Natural killer cell treated with Interleukin-12 subunit alpha and Interleukin-12 subunit beta and Interleukin-15 and Interleukin-18, amount 100 ng/mL, for 72 hours (primary cell): ENCODE data around the gene MADD. TPM values are rescaled to one million over a fixed set of nuclear protein-coding genes. Genes with fewer than 3 reads are reported as not detected.
A peak's percentile ranks its signal among the peaks of the same experiment; 100 is the strongest.

Source experiments
- ATAC-seq, 2 donors: fragments of 150-1000 bp; cut with Tn5 transposase in 1 of 2; sonication (Bioruptor Pico), chemical (Tn5 transposase) in 1 of 2; 2 replicates each; pipeline ENCODE4 v1.10.0; 2021
- DNase-seq: peaks from one replicate; pipeline ENCODE4 v3.0.0; 2022; ENCODE audit warnings: low spot score
- H3K27ac Mint-ChIP-seq, 2 donors: 1 replicate in 1 of 2; 2 replicates in 1 of 2; pipeline ENCODE4 v1.8.0; 2022; ENCODE audit warnings: mixed read lengths in 2 of 2, mild to moderate bottlenecking in 1 of 2, moderate library complexity in 1 of 2
- H3K27me3 Mint-ChIP-seq, 2 donors: 1 replicate in 1 of 2; 2 replicates in 1 of 2; pipeline ENCODE4 v1.8.0; 2022; ENCODE audit warnings: mixed read lengths in 2 of 2
- H3K36me3 Mint-ChIP-seq: one replicate; pipeline ENCODE4 v1.8.0; 2022; ENCODE audit warnings: mixed read lengths
- H3K4me1 Mint-ChIP-seq, 2 donors: 1 replicate in 1 of 2; 2 replicates in 1 of 2; pipeline ENCODE4 v1.8.0; 2022; ENCODE audit warnings: low read depth in 2 of 2, mixed read lengths in 2 of 2, mild to moderate bottlenecking in 1 of 2
- H3K4me3 Mint-ChIP-seq: one replicate; pipeline ENCODE4 v1.8.0; 2022; ENCODE audit warnings: mixed read lengths
- H3K9me3 Mint-ChIP-seq: 2 replicates; pipeline ENCODE4 v1.8.0; 2022; ENCODE audit warnings: mixed read lengths
- total RNA-seq, 2 donors: library from RNA; stranded (reverse); gene quantifications; one replicate each; pipeline ENCODE4 v1.2.3, GENCODE V29; 2022

Gene MADD
- total RNA-seq, 2 donors from 2014 or later, result 94.1 to 120 TPM

- DNase-seq (no peak), ATAC-seq (no peak)
- Mint-ChIP-seq H3K4me3 (no peak overlapping the region), H3K27ac (peak overlapping the region; percentile 45 to 79), H3K4me1 (peaks cover 48 to 57% of the 10 kb centered on the region in 2 donors), H3K9me3 (no peaks in the 10 kb centered on the region), H3K36me3 (peaks cover 9% of the 10 kb centered on the region), H3K27me3 (no peaks in the 10 kb centered on the region)
These were observed 2.8 kb downstream of the MADD start for GRCh38 chr11:47272706-47273105.

- Mint-ChIP-seq H3K4me3 (no peak overlapping the region), H3K27ac (peak overlapping the region in 1 of 2 donors; percentile 39), H3K4me1 (peaks cover 35 to 44% of the 10 kb centered on the region in 2 donors), H3K36me3 (peaks cover 14% of the 10 kb centered on the region), H3K27me3 (no peaks in the 10 kb centered on the region), H3K9me3 (no peaks in the 10 kb centered on the region)
- ATAC-seq (no peak), DNase-seq (no peak)
These were observed 4.7 kb downstream of the MADD start for GRCh38 chr11:47274495-47275235.

GRCh38 chr11:47276923-47277322 is 7.0 kb downstream of the MADD start:
- peaks cover 29 to 30% of the 10 kb centered on the region in 2 donors for H3K4me1 Mint-ChIP-seq
- no peaks in the 10 kb centered on the region for H3K9me3 Mint-ChIP-seq
- no peak overlapping the region for H3K4me3 Mint-ChIP-seq
- no peak for ATAC-seq
- H3K36me3 Mint-ChIP-seq, result peaks cover 19% of the 10 kb centered on the region
- no peaks in the 10 kb centered on the region for H3K27me3 Mint-ChIP-seq
- no peak overlapping the region for H3K27ac Mint-ChIP-seq
- no peak for DNase-seq

- peaks cover 26% of the 10 kb centered on the region for H3K36me3 Mint-ChIP-seq
These were observed 8.1 kb downstream of the MADD start for GRCh38 chr11:47278058-47278457.

GRCh38 chr11:47278769-47279168 is 8.8 kb downstream of the MADD start:
- DNase-seq, result no peak
- Mint-ChIP-seq H3K27me3 (no peaks in the 10 kb centered on the region), H3K36me3 (peaks cover 27% of the 10 kb centered on the region), H3K9me3 (no peaks in the 10 kb centered on the region), H3K4me1 (peaks cover 14 to 21% of the 10 kb centered on the region in 2 donors), H3K4me3 (no peak overlapping the region), H3K27ac (no peak overlapping the region)
- no peak for ATAC-seq

More at GRCh38 chr11:47278058-47278457, 8.1 kb downstream of the MADD start:
- Mint-ChIP-seq H3K4me1 (peaks cover 19 to 21% of the 10 kb centered on the region in 2 donors), H3K27me3 (no peaks in the 10 kb centered on the region), H3K27ac (no peak overlapping the region), H3K9me3 (no peaks in the 10 kb centered on the region), H3K4me3 (no peak overlapping the region)
- DNase-seq (no peak), ATAC-seq (no peak)

- Mint-ChIP-seq H3K4me1 (peaks cover 5 to 15% of the 10 kb centered on the region in 2 donors), H3K27me3 (no peaks in the 10 kb centered on the region), H3K9me3 (no peaks in the 10 kb centered on the region), H3K4me3 (no peak overlapping the region), H3K27ac (no peak overlapping the region), H3K36me3 (peaks cover 28% of the 10 kb centered on the region)
- no peak for ATAC-seq
- no peak for DNase-seq
These were observed 10.2 kb downstream of the MADD start for GRCh38 chr11:47280099-47280498.

GRCh38 chr11:47280860-47281259 is 10.9 kb downstream of the MADD start:
- H3K36me3 Mint-ChIP-seq, result peaks cover 34% of the 10 kb centered on the region
- peaks cover 5 to 15% of the 10 kb centered on the region in 2 donors for H3K4me1 Mint-ChIP-seq
- no peak for DNase-seq
- H3K4me3 Mint-ChIP-seq, result no peak overlapping the region
- H3K27me3 Mint-ChIP-seq, result no peaks in the 10 kb centered on the region
- no peak overlapping the region for H3K27ac Mint-ChIP-seq
- H3K9me3 Mint-ChIP-seq, result no peaks in the 10 kb centered on the region
- no peak for ATAC-seq

GRCh38 chr11:47282462-47282861 is 12.5 kb downstream of the MADD start:
- ATAC-seq (no peak), DNase-seq (no peak)
- H3K4me1 Mint-ChIP-seq, result peaks cover 0 to 8% of the 10 kb centered on the region in 2 donors
- no peak overlapping the region for H3K27ac Mint-ChIP-seq
- H3K9me3 Mint-ChIP-seq, result no peaks in the 10 kb centered on the region
- no peak overlapping the region for H3K4me3 Mint-ChIP-seq
- H3K36me3 Mint-ChIP-seq, result peaks cover 35% of the 10 kb centered on the region
- no peaks in the 10 kb centered on the region for H3K27me3 Mint-ChIP-seq

- Mint-ChIP-seq H3K27me3 (no peaks in the 10 kb centered on the region), H3K27ac (no peak overlapping the region), H3K4me1 (peaks cover 0 to 8% of the 10 kb centered on the region in 2 donors), H3K36me3 (peaks cover 31% of the 10 kb centered on the region), H3K4me3 (no peak overlapping the region), H3K9me3 (no peaks in the 10 kb centered on the region)
- ATAC-seq (no peak), DNase-seq (no peak)
These were observed 14.2 kb downstream of the MADD start for GRCh38 chr11:47284151-47284550.

GRCh38 chr11:47285969-47286770 is 16.2 kb downstream of the MADD start:
- DNase-seq (no peak), ATAC-seq (no peak)
- H3K9me3 Mint-ChIP-seq, result no peaks in the 10 kb centered on the region
- H3K27me3 Mint-ChIP-seq, result no peaks in the 10 kb centered on the region
- no peak overlapping the region for H3K4me3 Mint-ChIP-seq
- H3K27ac Mint-ChIP-seq, result peak overlapping the region in 1 of 2 donors; percentile 23
- peaks cover 42% of the 10 kb centered on the region for H3K36me3 Mint-ChIP-seq
- H3K4me1 Mint-ChIP-seq, result peaks cover 0 to 5% of the 10 kb centered on the region in 2 donors

- H3K9me3 Mint-ChIP-seq, result no peaks in the 10 kb centered on the region
- H3K4me3 Mint-ChIP-seq, result no peak overlapping the region
- DNase-seq (no peak), ATAC-seq (no peak)
- H3K4me1 Mint-ChIP-seq, result peaks cover 0 to 9% of the 10 kb centered on the region in 2 donors
- H3K27ac Mint-ChIP-seq, result no peak overlapping the region
- H3K36me3 Mint-ChIP-seq, result peaks cover 47% of the 10 kb centered on the region
- no peaks in the 10 kb centered on the region for H3K27me3 Mint-ChIP-seq
These were observed 18.1 kb downstream of the MADD start for GRCh38 chr11:47288066-47288465.

- Mint-ChIP-seq H3K36me3 (peaks cover 40% of the 10 kb centered on the region), H3K4me3 (no peak overlapping the region), H3K27ac (no peak overlapping the region), H3K4me1 (peaks cover 0 to 9% of the 10 kb centered on the region in 2 donors), H3K9me3 (no peaks in the 10 kb centered on the region), H3K27me3 (no peaks in the 10 kb centered on the region)
- DNase-seq, result no peak
- ATAC-seq, result no peak
These were observed 19.9 kb downstream of the MADD start for GRCh38 chr11:47289856-47290255.

GRCh38 chr11:47295385-47295784 is 25.5 kb downstream of the MADD start:
- no peaks in the 10 kb centered on the region for H3K9me3 Mint-ChIP-seq
- H3K4me1 Mint-ChIP-seq, result peaks cover 5 to 17% of the 10 kb centered on the region in 2 donors
- no peaks in the 10 kb centered on the region for H3K27me3 Mint-ChIP-seq
- peak in 1 of 2 donors; percentile 62 for ATAC-seq
- H3K4me3 Mint-ChIP-seq, result no peak overlapping the region
- DNase-seq, result no peak
- H3K27ac Mint-ChIP-seq, result peak overlapping the region; percentile 35 to 79
- peaks cover 47% of the 10 kb centered on the region for H3K36me3 Mint-ChIP-seq

- DNase-seq (no peak), ATAC-seq (no peak)
- Mint-ChIP-seq H3K27ac (peak overlapping the region; percentile 35 to 79), H3K9me3 (no peaks in the 10 kb centered on the region), H3K4me3 (no peak overlapping the region), H3K4me1 (peaks cover 5 to 20% of the 10 kb centered on the region in 2 donors), H3K27me3 (no peaks in the 10 kb centered on the region), H3K36me3 (peaks cover 42% of the 10 kb centered on the region)
These were observed 26.1 kb downstream of the MADD start for GRCh38 chr11:47296045-47296444.
